ENCODE measurements around the gene UBASH3A. TPM values are rescaled to one million over a fixed set of nuclear protein-coding genes. Genes with fewer than 3 reads are reported as not detected.

Gene UBASH3A
- total RNA-seq, 2 donors from 2014 or later, result 0.12 TPM; not detected in 1

DNA sequence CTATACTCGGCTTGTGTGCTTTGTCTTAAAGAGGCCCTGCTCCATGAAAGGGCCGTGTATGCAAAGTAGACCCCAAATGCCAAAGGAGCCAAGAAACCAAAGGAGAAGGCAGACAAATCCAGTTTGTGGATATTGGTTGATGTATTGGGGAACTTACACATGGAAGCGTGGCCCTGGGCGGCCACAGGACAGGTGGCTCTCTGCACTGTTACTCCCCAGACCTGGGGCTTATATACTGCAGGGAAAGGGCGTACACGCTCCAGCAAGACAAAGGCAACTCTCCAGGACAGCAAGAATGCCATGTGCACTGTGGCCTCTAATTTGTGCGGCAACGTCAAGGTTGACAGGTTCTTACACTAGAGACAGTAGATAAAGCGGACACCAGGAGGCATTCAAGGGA lies 67.5 kb downstream of the UBASH3A start:
- TF ChIP-seq, protein P1, sequence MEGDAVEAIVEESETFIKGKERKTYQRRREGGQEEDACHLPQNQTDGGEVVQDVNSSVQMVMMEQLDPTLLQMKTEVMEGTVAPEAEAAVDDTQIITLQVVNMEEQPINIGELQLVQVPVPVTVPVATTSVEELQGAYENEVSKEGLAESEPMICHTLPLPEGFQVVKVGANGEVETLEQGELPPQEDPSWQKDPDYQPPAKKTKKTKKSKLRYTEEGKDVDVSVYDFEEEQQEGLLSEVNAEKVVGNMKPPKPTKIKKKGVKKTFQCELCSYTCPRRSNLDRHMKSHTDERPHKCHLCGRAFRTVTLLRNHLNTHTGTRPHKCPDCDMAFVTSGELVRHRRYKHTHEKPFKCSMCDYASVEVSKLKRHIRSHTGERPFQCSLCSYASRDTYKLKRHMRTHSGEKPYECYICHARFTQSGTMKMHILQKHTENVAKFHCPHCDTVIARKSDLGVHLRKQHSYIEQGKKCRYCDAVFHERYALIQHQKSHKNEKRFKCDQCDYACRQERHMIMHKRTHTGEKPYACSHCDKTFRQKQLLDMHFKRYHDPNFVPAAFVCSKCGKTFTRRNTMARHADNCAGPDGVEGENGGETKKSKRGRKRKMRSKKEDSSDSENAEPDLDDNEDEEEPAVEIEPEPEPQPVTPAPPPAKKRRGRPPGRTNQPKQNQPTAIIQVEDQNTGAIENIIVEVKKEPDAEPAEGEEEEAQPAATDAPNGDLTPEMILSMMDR (IDR thresholded peaks at IDR 0.05), result no peak
- no peaks in the 10 kb centered on the region for H3K9me3 ChIP-seq
- no peak overlapping the region for H3K4me3 ChIP-seq
- H3K27me3 ChIP-seq, result no peaks in the 10 kb centered on the region
- DNase-seq (ENCODE audit: low spot score), result no peak
- no peak overlapping the region for H3K27ac ChIP-seq
- H3K4me1 ChIP-seq, result no peaks in the 10 kb centered on the region
- H3K36me3 ChIP-seq, result no peaks in the 10 kb centered on the region

DNA sequence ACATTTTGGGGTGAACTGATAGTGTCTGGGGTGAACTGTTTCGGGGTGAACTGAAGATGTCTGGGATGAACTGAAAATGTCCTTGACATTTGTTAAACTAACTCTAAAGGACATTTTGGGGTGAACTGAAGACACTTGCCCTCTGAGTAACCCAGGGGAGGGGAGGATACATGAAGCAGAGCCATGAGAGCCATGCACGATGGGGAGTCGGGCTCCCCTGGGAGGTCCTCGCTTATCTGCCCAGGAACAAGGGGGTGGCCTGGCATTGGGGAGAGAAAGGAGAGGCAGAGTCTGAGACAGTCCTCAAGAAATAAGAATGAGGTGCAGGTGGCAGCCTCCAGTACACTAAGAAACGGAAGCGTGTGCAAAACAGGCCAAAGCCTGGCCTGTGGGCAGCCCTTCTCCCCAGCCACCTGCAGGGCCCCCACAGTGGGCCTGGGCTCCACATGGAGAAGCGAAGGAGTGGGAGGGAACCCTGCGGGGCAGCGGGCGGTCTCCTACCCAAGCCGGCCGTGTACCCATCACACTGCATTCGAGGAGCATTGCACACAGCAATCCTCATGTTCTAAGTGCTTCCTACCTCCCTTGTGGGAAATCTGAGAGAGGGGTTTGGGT lies 68.1 kb downstream of the UBASH3A start:
- Histone ChIP-seq H3K4me1 (no peaks in the 10 kb centered on the region), H3K36me3 (no peaks in the 10 kb centered on the region), H3K9me3 (no peaks in the 10 kb centered on the region), H3K4me3 (no peak overlapping the region), H3K27me3 (no peaks in the 10 kb centered on the region), H3K27ac (no peak overlapping the region)
- no peak for DNase-seq (ENCODE audit: low spot score)
- TF ChIP-seq, protein P1 (IDR thresholded peaks at IDR 0.05), result no peak

DNA sequence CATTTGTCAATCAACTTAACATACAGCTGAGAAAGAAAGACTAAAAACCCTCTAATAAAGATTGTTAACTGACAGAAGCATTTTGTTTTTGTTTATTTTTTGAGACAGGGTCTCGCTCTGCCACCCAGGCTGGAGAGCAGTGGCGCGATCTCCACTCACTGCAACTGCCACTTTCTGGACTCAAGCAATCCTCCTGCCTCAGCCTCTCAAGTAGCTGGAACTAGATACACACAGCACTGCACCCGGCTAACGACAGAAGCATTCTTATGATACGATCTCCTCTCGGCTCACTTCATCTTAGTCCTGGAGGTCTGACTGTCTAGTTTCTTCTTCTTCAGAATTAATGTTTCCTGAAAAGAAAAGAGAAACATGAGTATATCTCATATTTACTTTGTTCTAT lies 68.8 kb downstream of the UBASH3A start:
- no peak for DNase-seq (ENCODE audit: low spot score)
- Histone ChIP-seq H3K27me3 (no peaks in the 10 kb centered on the region), H3K9me3 (no peaks in the 10 kb centered on the region), H3K27ac (no peak overlapping the region), H3K36me3 (no peaks in the 10 kb centered on the region), H3K4me1 (no peaks in the 10 kb centered on the region), H3K4me3 (no peak overlapping the region)
- TF ChIP-seq, protein P1 (IDR thresholded peaks at IDR 0.05), result no peak

DNA sequence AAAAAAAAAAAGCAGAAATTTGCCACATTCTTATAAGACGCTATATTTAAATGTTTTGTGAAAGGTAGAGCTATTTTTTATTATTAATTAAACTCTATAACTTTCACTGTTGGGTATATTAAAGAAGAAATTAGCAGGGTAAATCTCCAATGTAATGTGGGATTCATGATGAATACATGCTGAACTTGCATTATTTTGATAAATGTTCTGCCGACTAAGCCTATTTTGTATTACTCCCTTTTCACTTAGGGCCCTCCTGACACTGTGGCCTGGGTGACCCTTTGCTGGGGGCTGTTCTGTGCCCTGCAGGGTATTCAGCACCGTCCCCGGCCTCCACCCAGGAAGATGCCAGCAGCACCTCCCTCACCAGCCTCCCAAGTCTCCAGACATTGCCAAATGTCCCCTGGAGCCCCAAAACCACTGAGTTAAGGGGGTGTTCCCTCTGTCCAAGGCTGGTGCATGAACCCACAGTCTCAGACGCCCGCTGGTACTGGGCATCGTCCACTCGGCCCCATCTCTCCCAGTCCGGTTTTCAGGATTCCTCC lies 69.9 kb downstream of the UBASH3A start:
- TF ChIP-seq, protein P1 (IDR thresholded peaks at IDR 0.05), result no peak
- no peaks in the 10 kb centered on the region for H3K4me1 ChIP-seq
- no peak overlapping the region for H3K27ac ChIP-seq
- no peak for DNase-seq (ENCODE audit: low spot score)
- H3K36me3 ChIP-seq, result no peaks in the 10 kb centered on the region
- no peaks in the 10 kb centered on the region for H3K9me3 ChIP-seq
- no peaks in the 10 kb centered on the region for H3K27me3 ChIP-seq
- no peak overlapping the region for H3K4me3 ChIP-seq

DNA sequence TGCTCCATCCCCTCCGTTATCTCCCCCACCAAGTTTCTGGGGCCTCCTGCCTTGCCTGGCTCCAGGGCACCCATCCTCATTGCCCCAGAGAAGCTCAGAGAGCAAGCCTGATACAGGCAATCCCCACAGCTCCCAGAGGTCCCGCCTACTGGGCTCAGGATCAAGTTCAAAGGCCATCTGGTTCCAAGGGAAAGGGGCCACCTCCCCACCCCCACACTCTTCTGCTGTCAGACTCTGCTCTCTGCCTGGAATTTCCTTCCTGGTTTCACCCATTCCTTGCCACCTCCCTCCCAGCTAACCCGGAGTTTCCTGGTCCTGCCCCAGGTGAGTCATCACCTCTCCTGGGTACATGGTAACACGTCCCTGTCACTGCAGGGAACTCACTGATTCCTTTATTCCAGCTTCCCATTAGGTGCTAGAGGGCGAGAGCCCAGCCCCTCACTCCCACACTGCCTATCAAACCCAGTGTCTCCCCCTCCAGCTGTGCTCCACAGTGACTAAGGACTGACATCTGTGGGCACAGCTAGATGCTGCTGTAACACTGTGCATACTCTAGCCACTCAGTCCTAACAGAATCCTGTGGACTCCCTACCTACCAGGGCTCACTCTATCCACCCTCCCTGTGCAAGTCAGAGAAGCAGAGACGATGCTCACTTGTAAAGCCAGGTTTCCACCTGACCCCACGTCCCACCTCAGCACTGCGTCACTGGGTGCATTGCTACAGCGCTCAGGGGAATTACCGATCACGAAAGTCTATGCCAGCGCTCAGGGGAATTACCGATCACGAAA lies 70.5 kb downstream of the UBASH3A start:
- Histone ChIP-seq H3K4me1 (no peaks in the 10 kb centered on the region), H3K4me3 (no peak overlapping the region), H3K27ac (no peak overlapping the region), H3K36me3 (no peaks in the 10 kb centered on the region), H3K9me3 (no peaks in the 10 kb centered on the region), H3K27me3 (no peaks in the 10 kb centered on the region)
- no peak for DNase-seq (ENCODE audit: low spot score)
- TF ChIP-seq, protein P1 (IDR thresholded peaks at IDR 0.05), result no peak

Data from right atrium auricular region (tissue), 2 donors.